HG03045 (cell line): ENCODE results near the gene SPATA21.
"Not testable (repeated sequence)": the region's sequence is repeated elsewhere in the genome, so short reads cannot be mapped to it uniquely, and the experiment has no call there.

Experiments used
- ATAC-seq: cut with Tn5 transposase; IDR thresholded peaks from one replicate; pipeline ENCODE4 v1.9.1; 2021; ENCODE audit warnings: mild to moderate bottlenecking, moderate library complexity; ENCODE audit not compliant: unreplicated experiment

SPATA21 gene, protein sequence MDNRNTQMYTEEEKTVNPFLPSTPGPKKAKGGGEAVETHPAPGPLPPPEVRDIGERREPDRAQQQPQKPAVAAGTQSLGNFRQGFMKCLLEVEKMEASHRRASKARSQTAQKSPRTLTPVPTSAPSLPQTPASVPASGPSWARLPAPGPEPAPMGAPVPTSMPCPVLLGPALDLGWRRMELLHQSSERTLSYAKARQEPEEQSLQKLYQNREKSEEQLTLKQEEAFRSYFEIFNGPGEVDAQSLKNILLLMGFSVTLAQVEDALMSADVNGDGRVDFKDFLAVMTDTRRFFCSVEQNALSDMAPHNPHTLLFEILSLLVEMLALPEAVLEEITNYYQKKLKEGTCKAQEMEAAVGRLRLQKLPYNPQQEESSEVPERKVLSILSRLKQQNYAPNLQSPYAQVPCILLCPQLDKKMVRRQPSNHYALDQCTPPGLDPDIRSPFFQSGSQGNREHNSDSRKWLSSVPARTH

DNA sequence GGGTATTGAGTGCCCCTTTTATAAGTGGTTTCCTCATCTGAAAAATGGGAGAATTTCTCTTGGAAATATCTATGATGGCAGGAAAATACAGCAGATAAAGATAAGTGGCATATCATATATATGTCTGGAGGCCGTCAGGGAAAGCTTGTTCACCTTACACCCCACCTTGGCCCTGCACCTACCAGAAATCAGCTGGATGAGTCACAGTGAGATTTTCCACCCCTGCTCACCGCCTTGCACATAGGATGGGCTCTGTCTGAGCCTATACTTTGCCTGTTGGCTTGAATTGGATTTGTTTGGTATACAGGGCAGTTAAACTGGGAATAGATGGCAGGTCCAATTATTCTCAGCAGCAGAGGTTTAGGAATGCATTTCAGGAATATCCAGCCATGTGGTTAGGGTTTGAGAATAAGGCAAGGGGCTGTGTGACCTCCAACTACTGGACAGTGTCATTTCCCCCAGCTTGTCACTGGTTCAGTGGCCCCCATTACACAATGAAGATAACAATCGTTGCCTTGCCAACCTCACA, at the start of gene SPATA21:
Gene SPATA21 (minus strand): TSS at position 479 of the 529 bp plus-strand sequence. CDS start 6,053 bp downstream, outside the sequence.
- no peak for ATAC-seq

DNA sequence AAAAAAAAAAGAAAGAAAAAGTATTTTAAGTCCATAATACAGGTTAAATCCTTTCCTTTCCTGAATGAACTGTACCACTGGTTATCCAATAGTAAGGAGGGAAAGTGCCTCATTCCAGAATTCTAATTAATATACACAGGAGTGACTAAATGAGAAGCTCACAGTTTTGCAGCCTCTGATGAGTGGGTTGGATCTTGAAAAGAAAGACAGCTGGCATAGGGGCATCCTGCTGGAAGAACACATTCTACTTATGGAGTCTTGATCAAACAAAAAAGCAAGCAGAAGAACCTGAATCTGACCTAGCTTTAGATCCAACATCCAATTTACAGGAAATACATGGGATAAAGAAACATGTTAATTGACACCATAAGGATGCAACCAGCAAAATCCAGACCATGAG, 49.8 kb upstream of the SPATA21 start:
- not testable (repeated sequence) for ATAC-seq

DNA sequence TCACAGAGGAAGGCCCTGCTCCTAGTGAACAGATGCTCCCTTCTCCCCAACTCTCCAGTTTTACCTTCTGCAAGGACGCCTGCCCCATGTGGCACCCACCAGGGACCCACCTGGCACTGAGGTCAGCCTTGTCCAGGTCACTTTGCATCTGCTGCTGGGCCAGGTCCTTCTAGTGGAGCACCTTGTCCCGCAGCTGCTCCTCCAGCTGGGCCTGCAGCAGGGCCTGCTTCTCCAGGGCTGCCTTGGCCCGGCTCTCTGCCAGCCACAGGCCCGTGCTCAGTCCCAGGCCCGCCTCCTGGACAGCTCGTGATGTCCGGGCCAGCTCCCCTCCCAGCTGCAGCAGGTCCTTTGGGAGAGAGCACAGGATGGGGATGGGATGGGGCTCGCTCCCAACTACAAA, 49.1 kb upstream of the SPATA21 start:
- ATAC-seq: not testable (repeated sequence)

DNA sequence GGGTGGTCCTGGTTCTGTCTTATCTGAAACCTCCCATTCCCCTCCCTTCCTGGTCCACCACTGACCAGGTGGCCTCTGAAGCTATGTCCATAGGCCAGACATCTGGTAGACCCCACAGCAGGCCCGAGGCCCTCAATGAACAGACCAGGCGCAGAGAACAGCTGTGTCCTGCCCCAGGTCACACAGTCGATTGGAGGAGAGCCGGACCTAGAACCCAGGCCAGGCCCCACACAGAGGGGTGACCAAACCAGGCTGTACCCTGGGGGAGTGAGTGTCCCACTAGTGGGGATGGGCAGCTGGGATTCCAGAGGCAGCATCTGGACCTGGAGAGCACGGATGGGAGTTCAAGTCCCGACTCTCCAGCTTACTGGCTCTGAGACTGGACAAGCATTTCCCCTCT, 47.7 kb upstream of the SPATA21 start:
- ATAC-seq: no peak

DNA sequence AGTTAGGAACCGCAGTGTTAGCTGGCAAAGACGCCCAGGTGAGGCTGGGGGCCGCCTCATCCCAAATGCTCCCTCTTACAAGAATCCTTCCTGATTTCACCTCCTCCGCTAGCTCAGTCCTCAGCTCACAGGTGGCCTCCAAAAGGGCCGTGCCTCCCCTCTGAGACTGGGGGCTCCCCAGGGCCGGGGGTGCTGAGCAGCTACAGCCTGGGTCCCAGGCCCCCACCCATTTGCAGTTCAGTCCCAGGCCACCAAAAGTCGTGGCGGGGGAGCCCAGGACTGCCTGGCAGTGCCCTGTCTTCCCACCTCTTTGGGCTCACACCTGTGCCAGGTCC, 47.2 kb upstream of the SPATA21 start:
- ATAC-seq: no peak

DNA sequence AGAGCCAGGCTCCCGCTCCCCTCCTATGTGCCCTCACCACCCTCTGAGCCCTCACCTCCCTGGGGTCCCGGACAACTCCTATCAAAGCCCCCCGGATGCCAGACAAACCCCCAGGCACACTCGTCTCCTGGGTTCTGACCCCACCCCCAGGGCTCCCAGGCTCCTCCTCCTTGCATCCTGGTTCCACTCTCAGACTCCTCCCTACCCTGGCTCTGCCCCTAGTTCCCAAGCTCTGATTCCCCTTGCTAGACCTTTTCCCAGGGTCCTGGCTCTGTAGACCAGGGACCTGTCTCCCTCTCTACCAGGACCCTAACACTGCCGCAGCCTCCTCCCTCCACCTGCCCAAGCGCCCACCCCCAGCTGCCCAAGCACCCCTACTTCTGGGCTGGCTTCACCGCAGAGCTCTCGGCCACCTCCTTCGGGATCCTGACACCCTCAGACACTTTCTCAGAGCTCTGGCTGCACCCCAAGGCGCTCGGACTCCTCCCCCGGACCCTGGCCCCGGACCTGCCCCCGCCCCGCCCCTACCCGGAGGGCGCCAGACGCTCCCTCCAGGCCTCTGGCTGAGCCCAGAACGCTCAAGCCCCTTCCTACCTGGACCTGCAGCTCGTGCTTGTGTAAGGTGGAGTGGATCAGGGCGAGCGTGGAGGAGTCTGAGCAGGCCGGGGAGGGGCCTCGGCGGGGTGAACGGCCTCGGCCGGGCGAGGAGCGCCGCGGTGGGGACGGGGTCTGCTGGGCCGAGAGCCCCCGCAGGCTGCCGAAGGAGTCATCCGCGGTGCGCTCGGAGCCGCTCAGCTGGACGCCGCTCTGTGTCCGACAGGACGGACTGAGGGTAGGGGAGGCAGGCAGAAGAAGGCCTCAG, 46.6 kb upstream of the SPATA21 start:
- not testable (repeated sequence) for ATAC-seq

DNA sequence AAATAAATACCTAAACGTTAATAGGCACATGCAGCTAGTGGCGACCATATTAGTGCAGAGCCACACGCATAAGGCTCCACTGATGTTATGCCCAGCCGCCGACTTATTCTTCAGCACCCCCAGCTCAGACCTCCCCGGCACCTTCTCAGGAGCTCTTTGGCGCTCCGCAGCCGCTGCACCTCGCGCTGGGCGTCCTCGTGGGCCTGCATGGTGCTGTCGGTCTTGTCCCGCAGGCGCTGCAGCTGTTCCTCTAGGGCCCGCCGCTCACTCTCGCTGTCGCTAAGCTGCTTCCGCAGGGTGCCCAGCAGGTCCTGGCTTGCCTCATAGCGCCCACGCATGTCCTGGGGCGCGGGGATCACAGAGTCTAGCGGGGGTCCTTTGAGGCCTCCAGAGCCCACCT, 45.9 kb upstream of the SPATA21 start:
- not testable (repeated sequence) for ATAC-seq

DNA sequence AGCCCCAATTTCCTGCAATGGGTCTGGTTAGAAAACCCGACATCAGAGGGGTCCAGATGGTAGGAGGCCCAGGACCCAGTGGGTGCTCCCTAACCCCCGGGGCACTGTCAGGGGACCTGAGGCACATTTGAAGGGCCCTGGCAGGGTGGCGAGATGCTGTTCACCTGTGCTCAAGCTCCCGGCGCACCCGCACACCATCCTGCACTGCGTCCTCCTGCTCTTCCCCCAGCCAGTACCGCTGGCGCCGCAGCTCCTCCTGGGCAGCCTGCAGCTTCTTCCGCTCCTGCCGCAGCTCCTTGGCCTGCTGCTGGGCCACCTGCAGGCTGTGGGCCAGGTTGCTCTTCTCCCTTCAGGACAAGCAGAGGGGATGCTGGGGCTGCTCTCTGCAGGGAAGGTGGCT, 40.9 kb upstream of the SPATA21 start:
- no peak for ATAC-seq

DNA sequence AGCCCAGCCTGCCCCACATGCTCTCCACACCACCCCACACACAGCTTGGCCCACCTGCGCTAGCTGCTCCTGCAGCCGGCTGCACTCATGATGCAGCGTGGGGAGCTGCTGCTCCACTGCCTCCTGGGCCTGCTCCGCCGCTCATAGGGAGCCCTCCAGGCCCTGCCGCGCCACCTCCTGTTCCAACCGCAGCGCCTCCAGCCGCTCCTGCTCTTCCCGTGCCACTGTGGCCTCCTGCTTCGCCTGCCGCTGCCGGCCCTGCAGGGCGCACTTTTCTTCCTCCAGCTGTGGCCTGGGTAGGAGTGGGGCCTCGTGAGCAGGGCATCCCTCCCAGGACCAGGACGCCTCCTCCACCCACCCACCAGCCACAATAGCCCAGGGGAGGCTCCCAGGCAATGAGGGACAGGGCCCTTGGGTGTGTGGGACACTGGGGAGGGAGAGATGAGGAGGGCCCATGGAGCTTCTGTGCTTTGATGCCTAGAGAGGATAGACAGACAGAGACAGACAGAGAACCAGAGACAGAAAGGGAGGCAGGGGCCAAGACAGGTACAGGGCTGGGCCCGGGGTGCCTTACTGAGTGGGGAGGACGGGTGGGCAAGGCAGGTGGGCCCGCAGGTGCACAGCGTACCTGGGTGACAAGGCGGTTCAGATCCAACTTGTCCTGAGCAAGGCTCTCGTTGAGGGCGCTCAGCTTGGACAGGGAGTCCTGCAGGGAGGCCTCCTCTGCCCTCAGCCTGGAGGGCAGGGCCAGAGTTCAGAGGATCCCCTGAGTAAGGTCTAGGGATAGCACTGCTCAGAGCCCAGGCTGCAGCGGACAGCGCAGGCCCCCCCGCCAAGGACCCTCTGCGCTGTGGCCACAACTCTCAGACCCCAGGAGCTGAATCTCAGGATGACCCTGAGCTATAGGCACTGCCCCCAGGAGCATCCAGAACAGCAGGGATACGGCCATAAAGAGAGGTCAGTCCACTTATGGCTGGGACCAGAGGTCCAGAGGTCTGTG, 38.8 kb upstream of the SPATA21 start:
- ATAC-seq: not testable (repeated sequence)

DNA sequence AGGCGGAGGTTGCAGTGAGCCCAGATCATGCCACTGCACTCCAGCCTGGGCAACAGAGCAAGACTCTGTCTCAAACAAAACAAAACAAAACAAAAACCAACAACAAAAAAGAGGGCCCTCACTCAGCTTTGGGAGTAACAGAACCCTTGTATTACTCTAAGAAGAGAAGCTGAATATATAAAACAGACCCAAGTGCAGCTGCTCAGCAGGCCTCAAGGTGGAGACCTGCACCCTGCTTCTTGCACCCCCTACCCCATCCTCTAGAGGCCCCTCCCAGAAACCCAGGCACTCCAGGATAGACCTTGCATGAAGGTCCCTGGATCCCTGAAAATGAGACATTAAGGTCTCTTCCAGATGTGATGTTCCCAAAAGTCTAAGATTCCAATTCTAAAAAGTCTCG, 37.7 kb upstream of the SPATA21 start:
- ATAC-seq: not testable (repeated sequence)

DNA sequence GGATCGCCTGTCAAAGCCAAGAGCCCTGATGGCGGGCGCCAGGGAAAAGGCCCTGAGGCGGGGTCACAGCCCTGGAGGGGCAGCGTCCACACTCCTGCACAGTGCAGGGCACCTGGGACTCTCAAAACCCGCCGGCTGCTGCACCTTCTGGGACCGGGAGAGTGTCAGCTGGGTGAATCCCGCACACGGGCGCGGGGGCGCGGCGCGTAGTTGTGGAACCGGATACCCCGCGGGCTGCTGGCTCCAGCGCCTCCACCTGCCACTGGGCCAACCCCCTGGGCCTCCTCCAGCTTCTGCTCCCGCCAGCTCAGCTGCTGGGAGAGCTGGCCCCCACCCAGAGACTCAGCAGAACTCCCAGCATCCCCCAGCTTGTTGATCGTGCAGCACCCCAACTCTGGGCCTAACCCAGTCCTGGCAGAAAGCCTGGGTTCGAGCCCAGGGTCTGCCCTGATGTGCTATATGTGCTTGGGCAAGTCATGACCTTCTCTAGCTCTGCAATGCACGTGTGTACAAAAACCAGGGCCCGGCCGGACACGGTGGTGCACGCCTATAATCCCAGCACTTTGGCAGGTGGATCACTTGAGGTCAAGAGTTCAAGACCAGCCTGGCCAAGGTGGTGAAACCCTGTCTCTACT, 37.1 kb upstream of the SPATA21 start:
- no peak for ATAC-seq

DNA sequence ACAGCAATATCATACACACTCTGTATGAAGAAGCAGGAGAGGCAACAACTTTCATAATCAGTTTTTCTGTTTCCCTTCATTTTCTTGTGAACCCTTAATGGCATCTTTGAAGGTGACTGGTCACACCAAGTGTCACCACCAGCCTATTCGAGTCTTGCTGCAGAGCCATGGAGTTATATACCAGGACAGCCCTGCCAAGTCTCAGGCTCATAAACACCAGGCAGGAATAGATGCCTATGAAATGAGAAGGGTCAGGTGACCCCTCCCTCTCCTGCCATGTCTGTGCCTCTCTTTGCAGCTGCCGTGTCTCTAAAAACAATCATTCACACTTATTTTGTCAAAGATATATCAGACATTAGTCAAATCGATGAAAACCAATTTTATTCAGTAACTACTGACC, 31.3 kb upstream of the SPATA21 start:
- ATAC-seq: no peak

DNA sequence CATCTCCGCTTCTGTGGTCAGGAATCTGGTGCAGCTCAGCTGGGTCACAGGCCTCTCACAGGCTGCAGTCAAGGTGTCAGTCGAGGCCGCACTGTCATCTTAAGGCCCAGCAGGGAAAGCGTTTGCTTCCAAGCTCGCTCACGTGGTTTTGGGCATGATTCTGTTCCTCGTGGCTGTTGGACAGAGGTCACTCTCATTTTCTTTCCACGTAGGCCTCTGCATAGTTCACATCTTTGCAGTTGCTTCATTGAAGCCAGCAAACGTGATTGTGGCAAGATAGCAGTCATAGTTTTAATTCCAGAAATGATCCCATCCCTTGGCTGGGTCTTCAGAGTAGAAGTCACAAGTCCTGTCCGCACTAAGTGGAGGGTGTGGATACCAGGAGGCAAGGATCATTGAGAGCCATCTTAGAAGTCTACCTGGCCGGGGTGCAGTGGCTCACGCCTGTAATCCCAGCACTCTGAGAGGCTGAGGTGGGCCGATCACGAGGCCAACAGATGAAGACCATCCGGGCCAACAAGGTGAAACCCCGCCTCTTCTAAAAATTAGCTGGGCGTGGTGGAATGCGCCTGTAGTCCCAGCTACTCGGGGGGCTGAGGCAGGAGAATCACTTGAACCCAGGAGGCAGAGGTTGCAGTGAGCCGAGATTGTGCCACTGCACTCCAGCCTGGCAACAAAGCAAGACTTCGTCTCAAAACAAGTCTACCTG, 27.8 kb upstream of the SPATA21 start:
- no peak for ATAC-seq

DNA sequence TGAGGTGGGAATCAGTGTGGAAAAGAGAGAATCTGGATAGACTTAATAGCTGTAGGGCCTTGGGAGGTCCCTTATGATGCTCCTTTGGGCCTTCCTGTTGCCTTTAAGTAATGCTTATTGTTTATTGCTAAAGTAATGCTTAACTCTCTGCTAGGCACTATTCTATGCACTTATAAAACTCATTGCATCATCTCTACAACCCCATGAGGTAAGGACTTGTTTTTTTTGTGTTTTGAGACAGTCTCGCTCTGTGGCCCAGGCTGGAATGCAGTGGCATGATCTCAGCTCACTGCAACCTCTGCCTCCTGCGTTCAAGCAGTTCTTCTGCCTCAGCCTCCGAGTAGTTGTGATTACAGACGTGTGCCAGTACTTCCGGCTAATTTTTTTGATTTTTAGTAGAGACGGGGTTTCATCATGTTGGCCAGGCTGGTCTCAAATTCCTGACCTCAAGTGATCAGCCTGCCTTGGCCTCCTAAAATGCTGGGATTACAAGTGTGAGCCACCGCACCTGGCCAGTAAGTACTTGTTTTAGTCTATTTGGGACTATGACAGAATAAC, 25.6 kb upstream of the SPATA21 start:
- ATAC-seq: no peak

DNA sequence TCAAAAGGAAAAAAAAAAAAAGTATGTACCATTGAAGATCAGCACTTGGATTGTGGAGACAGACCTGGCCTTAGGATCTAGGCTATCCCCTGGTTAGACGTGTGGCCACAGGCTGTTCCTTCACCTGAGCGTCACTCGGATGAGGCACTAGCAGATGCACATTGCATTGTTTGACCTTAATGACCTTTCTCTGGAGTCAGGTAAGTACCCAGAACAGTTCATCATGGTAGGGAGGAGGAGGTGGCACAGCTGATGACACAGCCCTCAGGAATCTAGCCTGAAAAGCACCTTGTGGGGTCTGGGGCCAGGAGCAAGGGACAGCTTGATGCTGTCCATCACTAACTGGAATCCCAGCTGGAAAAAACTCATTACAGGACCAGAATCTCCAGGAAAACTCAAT, 24.5 kb upstream of the SPATA21 start:
- no peak for ATAC-seq

DNA sequence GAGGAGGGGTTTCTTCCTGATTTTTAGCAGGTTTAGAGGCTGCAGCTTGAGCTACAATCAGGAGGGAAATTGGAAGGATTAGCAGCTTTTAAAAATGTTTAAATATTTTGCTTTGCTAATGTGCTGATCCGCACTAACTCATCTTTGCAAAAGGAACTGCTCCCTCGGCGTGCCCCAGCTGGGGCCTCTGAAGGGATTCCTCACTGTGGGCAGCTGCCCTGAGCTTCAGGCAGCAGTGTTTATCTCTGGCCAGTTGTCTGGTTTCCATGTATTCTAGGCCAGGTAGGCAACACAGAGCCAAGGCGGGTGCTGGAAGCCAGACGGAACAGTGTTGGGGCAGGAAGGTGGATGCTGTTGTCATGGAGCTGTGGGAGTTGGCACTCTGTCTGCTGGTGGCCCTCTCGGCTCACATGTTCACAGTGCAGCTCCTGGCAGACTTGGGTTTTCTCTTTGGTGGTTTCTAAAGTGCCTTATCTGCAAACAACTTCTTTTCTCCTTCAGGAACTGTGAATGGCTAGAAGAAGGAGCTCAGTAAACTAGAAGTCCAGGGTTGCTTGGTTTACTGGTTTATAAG, 22.2 kb upstream of the SPATA21 start:
- no peak for ATAC-seq

DNA sequence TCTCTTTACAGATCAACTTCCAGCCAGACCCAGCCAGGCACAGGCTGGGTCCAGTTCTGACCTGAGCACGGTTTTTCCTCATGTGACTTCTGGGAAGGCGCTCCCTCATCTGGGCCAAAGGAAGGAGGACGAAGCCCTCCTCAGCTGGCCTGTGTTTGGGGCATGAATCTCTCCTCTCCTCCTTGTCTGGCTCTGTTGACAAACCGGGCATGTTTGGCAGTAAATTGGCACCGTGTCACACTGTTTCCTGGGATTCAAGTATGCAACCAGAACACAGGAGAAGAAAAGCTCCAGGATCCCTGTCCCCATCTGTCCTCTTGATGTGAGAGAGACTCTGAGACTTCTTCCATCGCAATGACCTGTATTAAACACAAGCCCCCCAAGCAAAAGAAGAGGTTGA, 21.6 kb upstream of the SPATA21 start:
- no peak for ATAC-seq

DNA sequence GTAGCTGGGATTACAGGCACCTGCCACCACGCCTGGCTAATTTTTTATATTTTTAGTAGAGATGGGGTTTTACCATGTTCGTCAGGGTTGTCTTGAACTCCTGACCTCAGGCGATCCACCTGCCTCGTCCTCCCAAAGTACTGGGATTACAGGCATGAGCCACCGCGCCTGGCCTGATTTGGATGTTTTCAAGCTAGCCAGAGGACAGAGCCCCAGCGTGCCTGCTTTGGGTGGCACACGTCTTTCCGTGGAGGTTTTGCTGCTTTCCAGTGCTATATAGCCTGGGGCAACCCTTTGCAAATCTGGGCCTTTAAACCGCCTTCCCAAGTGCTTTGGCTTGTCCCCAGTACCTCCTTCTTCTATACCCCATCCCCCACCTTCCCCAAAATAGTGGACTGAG, 18.9 kb upstream of the SPATA21 start:
- ATAC-seq: not testable (repeated sequence)

DNA sequence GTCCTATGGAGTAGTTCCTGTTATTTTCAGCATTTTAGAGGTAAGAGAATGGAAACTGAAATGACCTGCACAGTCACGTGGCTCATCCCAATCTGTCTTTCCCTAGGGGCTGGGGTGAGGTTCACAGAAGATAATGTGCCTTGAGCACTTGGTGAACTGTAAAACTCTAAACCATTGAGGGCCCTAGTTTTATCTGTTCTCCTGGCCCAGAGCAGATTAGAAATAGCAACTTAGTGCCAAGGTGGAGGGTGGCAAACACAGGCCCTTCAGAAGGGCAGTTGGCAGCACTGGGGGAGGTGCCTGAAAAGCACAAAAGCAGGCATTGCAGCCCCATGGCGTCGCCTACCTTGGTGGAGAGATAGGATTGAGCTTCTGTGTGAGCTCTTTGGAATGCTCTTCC, 17.7 kb upstream of the SPATA21 start:
- ATAC-seq: not testable (repeated sequence)
